ENCODE results near the gene OR8G1. TPM values are rescaled to one million over a fixed set of nuclear protein-coding genes. Genes with fewer than 3 reads are reported as not detected.

OR8G1 gene
- total RNA-seq, 1 donor from 2014 or later, result not detected

- H3K4me1 ChIP-seq, result no peaks in the 10 kb centered on the region
- H3K27ac ChIP-seq, result no peak overlapping the region
- no peaks in the 10 kb centered on the region for H3K27me3 ChIP-seq
- H3K36me3 ChIP-seq, result no peaks in the 10 kb centered on the region
- no peak for DNase-seq (ENCODE audit: extremely low spot score in 2 of 2)
- TF ChIP-seq POLR2A (IDR thresholded peaks at IDR 0.05) (no peak), CTCF (IDR thresholded peaks at IDR 0.05) (no peak), POLR2AphosphoS5 (IDR thresholded peaks at IDR 0.05; ENCODE audit: insufficient read depth in 1 of 2, low read depth in 1 of 2) (no peak)
- no peaks in the 10 kb centered on the region for H3K9me3 ChIP-seq
- H3K4me3 ChIP-seq, result no peak overlapping the region
- intact Hi-C loops (cut with DNase I), result no loop called here
These were observed 53.8 kb downstream of the OR8G1 start for GRCh38 chr11:124294687-124295086.

- Histone ChIP-seq H3K4me3 (no peak overlapping the region), H3K4me1 (no peaks in the 10 kb centered on the region), H3K27ac (no peak overlapping the region), H3K36me3 (no peaks in the 10 kb centered on the region), H3K9me3 (no peaks in the 10 kb centered on the region), H3K27me3 (no peaks in the 10 kb centered on the region)
- TF ChIP-seq POLR2A (IDR thresholded peaks at IDR 0.05), result no peak
- TF ChIP-seq CTCF (IDR thresholded peaks at IDR 0.05), result no peak
- no peak for TF ChIP-seq POLR2AphosphoS5 (IDR thresholded peaks at IDR 0.05; ENCODE audit: insufficient read depth in 1 of 2, low read depth in 1 of 2)
- intact Hi-C loops (cut with DNase I), result no loop called here
- DNase-seq (ENCODE audit: extremely low spot score in 2 of 2), result no peak
These were observed 55.1 kb downstream of the OR8G1 start for GRCh38 chr11:124296016-124296415.

- intact Hi-C loops (cut with DNase I), result no loop called here
- Histone ChIP-seq H3K9me3 (no peaks in the 10 kb centered on the region), H3K4me3 (no peak overlapping the region), H3K36me3 (no peaks in the 10 kb centered on the region), H3K27ac (no peak overlapping the region), H3K27me3 (no peaks in the 10 kb centered on the region), H3K4me1 (no peaks in the 10 kb centered on the region)
- no peak for DNase-seq (ENCODE audit: extremely low spot score in 2 of 2)
- TF ChIP-seq POLR2AphosphoS5 (IDR thresholded peaks at IDR 0.05; ENCODE audit: insufficient read depth in 1 of 2, low read depth in 1 of 2), result no peak
- no peak for TF ChIP-seq CTCF (IDR thresholded peaks at IDR 0.05)
- no peak for TF ChIP-seq POLR2A (IDR thresholded peaks at IDR 0.05)
These were observed 57.0 kb downstream of the OR8G1 start for GRCh38 chr11:124297921-124298320.

- Histone ChIP-seq H3K4me3 (no peak overlapping the region), H3K4me1 (no peaks in the 10 kb centered on the region), H3K27ac (no peak overlapping the region), H3K27me3 (no peaks in the 10 kb centered on the region), H3K36me3 (no peaks in the 10 kb centered on the region), H3K9me3 (no peaks in the 10 kb centered on the region)
- intact Hi-C loops (cut with DNase I), result no loop called here
- TF ChIP-seq CTCF (IDR thresholded peaks at IDR 0.05) (no peak), POLR2AphosphoS5 (IDR thresholded peaks at IDR 0.05; ENCODE audit: insufficient read depth in 1 of 2, low read depth in 1 of 2) (no peak), POLR2A (IDR thresholded peaks at IDR 0.05) (no peak)
- no peak for DNase-seq (ENCODE audit: extremely low spot score in 2 of 2)
These were observed 60.7 kb downstream of the OR8G1 start for GRCh38 chr11:124301548-124301947.

DNA sequence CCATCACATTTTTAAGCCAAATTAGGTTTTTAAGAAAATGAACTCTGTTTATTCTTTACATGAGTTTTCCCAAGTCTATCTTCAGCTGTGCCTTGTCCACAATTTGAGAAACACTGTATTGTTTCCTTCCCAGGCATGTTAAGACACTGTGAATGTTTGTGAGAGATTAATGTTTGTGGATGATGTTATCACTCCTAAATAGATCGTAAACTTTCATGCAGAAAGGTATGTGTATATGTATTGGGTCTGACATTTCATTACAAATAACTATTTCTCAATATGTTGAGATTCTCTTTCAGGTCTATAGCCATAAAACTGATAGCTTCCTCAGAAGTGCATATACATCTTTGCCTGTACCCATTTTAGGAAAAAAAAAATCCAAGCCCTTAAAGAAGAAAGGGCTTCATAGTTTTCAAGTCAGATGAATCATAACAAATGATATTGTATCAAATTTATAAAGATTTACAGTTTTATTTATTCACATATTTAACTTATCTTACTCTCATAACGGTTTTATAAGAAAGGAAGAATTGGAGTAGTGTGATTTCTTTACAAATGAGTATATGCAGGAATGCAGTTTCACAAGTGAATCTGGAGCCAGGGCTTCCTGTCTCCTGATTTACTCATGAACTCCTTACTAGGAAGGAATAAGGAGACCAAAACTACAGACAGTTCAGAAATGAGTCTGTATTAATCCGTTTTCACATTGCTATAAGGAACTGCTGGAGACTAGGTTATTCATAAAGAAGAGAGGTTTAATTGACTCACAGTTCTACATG is 61.6 kb downstream of the OR8G1 start:
- intact Hi-C loops (cut with DNase I), result no loop called here
- H3K27me3 ChIP-seq, result no peaks in the 10 kb centered on the region

More for the DNA sequence above, 61.6 kb downstream of the OR8G1 start:
- no peak overlapping the region for H3K4me3 ChIP-seq
- no peak for TF ChIP-seq POLR2AphosphoS5 (IDR thresholded peaks at IDR 0.05; ENCODE audit: insufficient read depth in 1 of 2, low read depth in 1 of 2)
- no peak for TF ChIP-seq POLR2A (IDR thresholded peaks at IDR 0.05)
- no peak for TF ChIP-seq CTCF (IDR thresholded peaks at IDR 0.05)
- DNase-seq (ENCODE audit: extremely low spot score in 2 of 2), result no peak
- H3K4me1 ChIP-seq, result no peaks in the 10 kb centered on the region
- no peaks in the 10 kb centered on the region for H3K36me3 ChIP-seq
- no peaks in the 10 kb centered on the region for H3K9me3 ChIP-seq
- no peak overlapping the region for H3K27ac ChIP-seq

Measured in vagina (tissue), 2 donors.